Osteoblast (primary cell): ENCODE measurements around the gene OR10A4. TPM values are rescaled to one million over a fixed set of nuclear protein-coding genes. Genes with fewer than 3 reads are reported as not detected.

Experiments
- DNase-seq: peaks from one replicate; pipeline ENCODE4 v3.0.0; 2011; ENCODE audit warnings: low spot score, mixed read lengths; ENCODE audit not compliant: insufficient read length; ENCODE audit errors: missing footprints
- H2AFZ ChIP-seq: 2 replicates; pipeline ENCODE4 v1.6.0; 2011; ENCODE audit warnings: mild to moderate bottlenecking, low read length
- H3K27ac ChIP-seq: 2 replicates; pipeline ENCODE4 v1.5.1; 2011; ENCODE audit warnings: mild to moderate bottlenecking, low read depth, low read length, moderate library complexity
- H3K27me3 ChIP-seq: 2 replicates; pipeline ENCODE4 v1.6.0; 2012; ENCODE audit warnings: mild to moderate bottlenecking, control low read depth, inconsistent platforms, low read length, moderate library complexity; ENCODE audit not compliant: insufficient read depth
- H3K36me3 ChIP-seq: 2 replicates; pipeline ENCODE4 v1.5.1; 2011; ENCODE audit warnings: mild to moderate bottlenecking, low read length, control low read depth, moderate library complexity; ENCODE audit not compliant: insufficient read depth
- H3K4me1 ChIP-seq: 2 replicates; pipeline ENCODE4 v1.5.1; 2011; ENCODE audit warnings: mild to moderate bottlenecking, low read length, control low read depth, moderate library complexity; ENCODE audit not compliant: insufficient read depth
- H3K4me2 ChIP-seq: 2 replicates; pipeline ENCODE4 v1.6.0; 2011; ENCODE audit warnings: mild to moderate bottlenecking, low read length; ENCODE audit not compliant: insufficient read depth
- H3K4me3 ChIP-seq: fragments of 200-600 bp; sonication (generic); 3 replicates; pipeline ENCODE4 v1.5.1; 2012; ENCODE audit warnings: mild to moderate bottlenecking, low read length, inconsistent platforms; ENCODE audit not compliant: insufficient read depth
- H3K79me2 ChIP-seq: 2 replicates; pipeline ENCODE4 v1.6.0; 2012; ENCODE audit warnings: mild to moderate bottlenecking, low read length, control low read depth, inconsistent platforms; ENCODE audit not compliant: insufficient read depth
- H3K9me3 ChIP-seq: 2 replicates; pipeline ENCODE4 v1.5.1; 2011; ENCODE audit warnings: low read depth, low read length, control low read depth
- H4K20me1 ChIP-seq: 2 replicates; pipeline ENCODE4 v1.6.0; 2012; ENCODE audit warnings: mild to moderate bottlenecking, low read length, control low read depth; ENCODE audit not compliant: insufficient read depth
- total RNA-seq: library from RNA; depleted of rRNA; stranded (reverse); fragments of >200 nt; gene quantifications from 2 replicates; pipeline ENCODE4 v1.2.3, GENCODE V29; 2012
- TF ChIP-seq, protein P1 (sequence below): IDR thresholded peaks from 2 replicates; pipeline ENCODE4 v1.5.1; 2011; ENCODE audit warnings: mild to moderate bottlenecking, low read depth, low read length, moderate library complexity; ENCODE audit errors: extremely low read depth

OR10A4 gene, protein sequence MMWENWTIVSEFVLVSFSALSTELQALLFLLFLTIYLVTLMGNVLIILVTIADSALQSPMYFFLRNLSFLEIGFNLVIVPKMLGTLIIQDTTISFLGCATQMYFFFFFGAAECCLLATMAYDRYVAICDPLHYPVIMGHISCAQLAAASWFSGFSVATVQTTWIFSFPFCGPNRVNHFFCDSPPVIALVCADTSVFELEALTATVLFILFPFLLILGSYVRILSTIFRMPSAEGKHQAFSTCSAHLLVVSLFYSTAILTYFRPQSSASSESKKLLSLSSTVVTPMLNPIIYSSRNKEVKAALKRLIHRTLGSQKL
- total RNA-seq: not detected in 2 replicates

DNA sequence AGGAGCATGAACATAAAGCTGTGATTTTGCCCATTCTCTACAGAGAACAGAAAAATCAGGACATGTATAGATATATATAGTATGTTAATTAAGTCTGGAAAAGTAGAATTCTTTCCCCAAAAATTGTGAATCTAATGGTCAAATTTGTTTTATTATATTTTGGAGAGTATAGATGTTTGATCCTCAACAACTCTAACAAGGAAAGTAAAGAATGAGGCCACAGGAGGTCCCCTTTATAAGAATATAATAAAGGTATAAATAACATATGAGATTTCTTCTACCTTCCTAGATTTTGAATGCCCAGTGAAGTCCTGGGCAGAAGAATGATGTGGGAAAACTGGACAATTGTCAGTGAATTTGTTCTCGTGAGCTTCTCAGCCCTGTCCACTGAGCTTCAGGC is at the start of gene OR10A4:
OR10A4 (plus strand) TSS at position 301 of the 400 bp plus-strand sequence; CDS start at position 324, 23 bp downstream.
- H2AFZ ChIP-seq: no peak within 1 kb of the TSS
- TF ChIP-seq, protein P1, sequence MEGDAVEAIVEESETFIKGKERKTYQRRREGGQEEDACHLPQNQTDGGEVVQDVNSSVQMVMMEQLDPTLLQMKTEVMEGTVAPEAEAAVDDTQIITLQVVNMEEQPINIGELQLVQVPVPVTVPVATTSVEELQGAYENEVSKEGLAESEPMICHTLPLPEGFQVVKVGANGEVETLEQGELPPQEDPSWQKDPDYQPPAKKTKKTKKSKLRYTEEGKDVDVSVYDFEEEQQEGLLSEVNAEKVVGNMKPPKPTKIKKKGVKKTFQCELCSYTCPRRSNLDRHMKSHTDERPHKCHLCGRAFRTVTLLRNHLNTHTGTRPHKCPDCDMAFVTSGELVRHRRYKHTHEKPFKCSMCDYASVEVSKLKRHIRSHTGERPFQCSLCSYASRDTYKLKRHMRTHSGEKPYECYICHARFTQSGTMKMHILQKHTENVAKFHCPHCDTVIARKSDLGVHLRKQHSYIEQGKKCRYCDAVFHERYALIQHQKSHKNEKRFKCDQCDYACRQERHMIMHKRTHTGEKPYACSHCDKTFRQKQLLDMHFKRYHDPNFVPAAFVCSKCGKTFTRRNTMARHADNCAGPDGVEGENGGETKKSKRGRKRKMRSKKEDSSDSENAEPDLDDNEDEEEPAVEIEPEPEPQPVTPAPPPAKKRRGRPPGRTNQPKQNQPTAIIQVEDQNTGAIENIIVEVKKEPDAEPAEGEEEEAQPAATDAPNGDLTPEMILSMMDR: no peak

DNA sequence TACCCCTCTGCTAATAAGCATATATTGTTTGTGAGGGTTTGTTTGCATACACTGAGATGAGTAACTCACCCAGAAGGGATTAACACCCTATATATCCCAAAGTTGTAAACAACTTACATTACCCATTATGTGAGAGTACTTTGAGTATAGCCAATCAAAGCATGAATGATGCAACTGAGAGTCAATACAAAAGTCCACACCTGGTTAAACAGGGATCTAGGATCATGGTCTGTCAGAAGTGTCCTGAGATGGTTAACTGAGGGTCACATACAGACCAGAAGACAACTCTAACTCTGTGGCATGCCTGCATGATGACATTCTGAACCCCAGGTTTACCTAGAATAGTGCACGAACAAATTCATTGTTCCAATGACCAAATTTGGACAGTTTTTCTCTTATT is 48.3 kb upstream of the OR10A4 start:
- no peaks in the 10 kb centered on the region for H3K9me3 ChIP-seq
- H3K4me2 ChIP-seq: no peak overlapping the region
- no peaks in the 10 kb centered on the region for H3K4me1 ChIP-seq
- no peaks in the 10 kb centered on the region for H3K36me3 ChIP-seq
- no peaks in the 10 kb centered on the region for H4K20me1 ChIP-seq
- TF ChIP-seq, protein P1: no peak
- no peaks in the 10 kb centered on the region for H3K27me3 ChIP-seq
- no peak for DNase-seq
- H3K27ac ChIP-seq: no peak overlapping the region
- H3K79me2 ChIP-seq: no peaks in the 10 kb centered on the region
- no peak overlapping the region for H2AFZ ChIP-seq
- no peak overlapping the region for H3K4me3 ChIP-seq

More for the DNA sequence above, at the start of gene OR10A4:
- Histone ChIP-seq H3K4me2 (no peak within 1 kb of the TSS), H3K27ac (no peak within 1 kb of the TSS), H3K79me2 (no peaks in the 10 kb centered on the region), H3K27me3 (no peaks in the 10 kb centered on the region), H3K4me3 (no peak within 1 kb of the TSS), H3K9me3 (no peaks in the 10 kb centered on the region), H4K20me1 (no peaks in the 10 kb centered on the region), H3K36me3 (no peaks in the 10 kb centered on the region), H3K4me1 (no peaks in the 10 kb centered on the region)
- DNase-seq: no peak

DNA sequence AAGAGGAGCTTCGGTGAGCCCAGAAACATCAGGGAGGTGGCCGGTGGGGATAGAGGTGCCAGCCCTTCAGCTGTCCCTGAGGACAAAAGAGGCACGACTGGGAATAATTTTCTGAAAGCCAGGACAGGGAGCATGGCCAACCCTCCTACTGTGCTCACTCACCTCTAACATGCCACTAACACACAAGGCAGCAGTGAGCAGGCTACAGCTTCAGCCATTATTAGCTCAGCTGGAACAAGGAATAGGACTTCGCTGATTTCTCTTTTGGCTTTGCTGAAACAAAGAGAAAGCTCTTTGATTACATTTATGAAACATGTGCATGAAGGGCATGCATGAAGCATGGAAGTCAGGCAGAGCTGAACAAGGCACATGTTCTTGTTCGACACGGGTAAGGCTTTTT is 43.1 kb upstream of the OR10A4 start:
- Histone ChIP-seq H3K9me3 (no peaks in the 10 kb centered on the region), H3K36me3 (no peaks in the 10 kb centered on the region), H3K27ac (no peak overlapping the region), H4K20me1 (no peaks in the 10 kb centered on the region), H3K79me2 (no peaks in the 10 kb centered on the region), H3K4me3 (no peak overlapping the region), H3K27me3 (no peaks in the 10 kb centered on the region), H3K4me2 (no peak overlapping the region), H2AFZ (no peak overlapping the region), H3K4me1 (no peaks in the 10 kb centered on the region)
- TF ChIP-seq, protein P1: no peak
- DNase-seq: no peak

DNA sequence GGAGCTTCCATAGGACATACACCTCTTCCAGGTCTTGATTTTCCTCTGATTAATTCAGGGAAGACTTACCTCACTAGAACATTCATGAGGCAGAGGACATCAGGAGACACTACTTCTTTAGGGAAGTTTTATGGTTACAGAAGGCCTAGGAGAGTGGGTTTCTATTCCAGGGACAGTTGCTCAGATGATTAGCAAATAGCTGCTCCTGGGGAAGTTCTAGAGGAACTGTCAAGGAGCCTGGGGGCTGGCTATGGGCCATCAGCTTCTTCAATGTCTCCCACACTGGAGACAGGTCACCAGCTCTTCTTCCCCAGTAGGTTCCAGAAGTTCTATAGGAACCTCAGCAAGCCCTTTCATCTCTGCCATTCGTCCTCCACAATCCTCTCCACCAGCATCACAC is 42.4 kb upstream of the OR10A4 start:
- Histone ChIP-seq H3K4me1 (no peaks in the 10 kb centered on the region), H3K27ac (no peak overlapping the region), H4K20me1 (no peaks in the 10 kb centered on the region), H3K4me3 (no peak overlapping the region), H3K79me2 (no peaks in the 10 kb centered on the region), H3K27me3 (no peaks in the 10 kb centered on the region), H3K36me3 (no peaks in the 10 kb centered on the region), H3K9me3 (no peaks in the 10 kb centered on the region), H2AFZ (no peak overlapping the region), H3K4me2 (no peak overlapping the region)
- TF ChIP-seq, protein P1: no peak
- no peak for DNase-seq
